GM12878 (cell line): Measurements from ENCODE around the gene RNF152.

ENCODE experiments used
- ASH2L ChIP-seq: fragments of 300-600, 200-600 bp; sonication (generic); IDR thresholded peaks from 2 replicates; pipeline ENCODE4 v1.6.1; 2017; ENCODE audit warnings: low read depth, mild to moderate bottlenecking, borderline replicate concordance
- MYC ChIP-seq: IDR thresholded peaks from 2 replicates; pipeline ENCODE4 v1.6.1; 2011; ENCODE audit warnings: mild to moderate bottlenecking, low read length, moderate library complexity, inconsistent platforms; ENCODE audit not compliant: insufficient read depth, insufficient replicate concordance, insufficient read length, severe bottlenecking
- NFIC ChIP-seq: IDR thresholded peaks from 2 replicates; pipeline ENCODE4 v1.6.1; 2012; ENCODE audit warnings: low read depth, mild to moderate bottlenecking, inconsistent platforms, low read length, moderate library complexity
- USF2 ChIP-seq: IDR thresholded peaks from 2 replicates; pipeline ENCODE4 v1.6.1; 2011; ENCODE audit warnings: low read depth, low read length, improper control_type of control experiment, borderline replicate concordance

DNA sequence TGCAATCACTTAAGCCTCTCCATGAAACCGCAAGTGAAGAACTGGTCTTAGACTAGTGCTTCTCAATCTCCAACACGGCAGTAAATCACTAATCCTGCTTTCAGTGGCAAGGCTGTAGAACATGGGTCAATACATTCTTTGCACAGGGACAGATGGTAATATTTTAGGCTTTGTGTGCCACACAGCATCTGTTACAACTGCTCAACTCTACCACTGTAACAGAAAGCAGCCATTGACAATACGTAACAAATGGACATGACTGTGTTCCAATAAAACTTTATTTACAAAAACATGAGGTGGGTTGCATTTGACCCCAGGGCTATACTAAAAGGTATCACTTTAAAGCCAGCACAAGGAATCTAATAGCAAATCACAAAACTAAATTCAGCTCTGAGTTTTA, 51.1 kb downstream of the RNF152 start:
- TF ChIP-seq ASH2L (no peak), USF2 (no peak), NFIC (no peak), MYC (no peak)
